B cell (primary cell): ENCODE measurements around the gene ITGA7. TPM values are rescaled to one million over a fixed set of nuclear protein-coding genes. Genes with fewer than 3 reads are reported as not detected.
A peak's percentile ranks its signal among the peaks of the same experiment; 100 is the strongest.

Source experiments
- ATAC-seq: fragments of 200-7000 bp; cut with Tn5 transposase; one replicate; pipeline ENCODE4 v1.10.0; 2021; ENCODE audit warnings: low read depth, mild to moderate bottlenecking, moderate number of reproducible peaks, moderate library complexity
- CTCF ChIA-PET: fragments of 350-600 bp; sonication (Branson Sonifier 250); formaldehyde crosslinking; loops from one replicate; lab custom pipeline; 2021; ENCODE audit warnings: antibody characterized with exemption, inconsistent platforms; lab: Charles Lee
- POLR2A ChIA-PET: fragments of 350-600 bp; sonication (Branson Sonifier 250); formaldehyde crosslinking; loops from one replicate; lab custom pipeline; 2021; ENCODE audit warnings: antibody characterized with exemption; lab: Charles Lee
- DNase-seq: peaks from one replicate; pipeline ENCODE4 v3.0.0; 2013
- H2AFZ ChIP-seq: 2 replicates; pipeline ENCODE4 v1.6.1; 2012; ENCODE audit warnings: mild to moderate bottlenecking, low read depth, low read length; ENCODE audit not compliant: insufficient read depth, poor library complexity, severe bottlenecking
- H3K27ac ChIP-seq, 2 donors: 1 replicate in 1 of 2; 2 replicates in 1 of 2; pipeline ENCODE4 v1.5.1; 2012 to 2013; ENCODE audit warnings: low read length in 2 of 2, mild to moderate bottlenecking in 2 of 2, moderate library complexity in 1 of 2
- H3K27me3 ChIP-seq, 4 experiments: fragments of 200-600 bp in 1 of 4; sonication (generic) in 1 of 4; replicated peaks in 1 of 4; 1 replicate in 2 of 4; 2 replicates in 2 of 4; pipeline versions ENCODE4 v1.6.1 to v1.7.0; 2013 to 2016; ENCODE audit warnings: low read length in 3 of 4, mild to moderate bottlenecking in 2 of 4, mixed read lengths in 1 of 4, moderate library complexity in 1 of 4; ENCODE audit not compliant: insufficient read depth in 4 of 4, control insufficient read depth in 3 of 4; ENCODE audit errors: control extremely low read depth in 1 of 4
- H3K36me3 ChIP-seq, 2 experiments: replicated peaks in 1 of 2; 1 replicate in 1 of 2; 2 replicates in 1 of 2; pipeline versions ENCODE4 v1.6.1 to v1.7.1; 2013; ENCODE audit warnings: low read length in 1 of 2; ENCODE audit not compliant: insufficient read depth in 2 of 2, control insufficient read depth in 1 of 2; ENCODE audit errors: control extremely low read depth in 1 of 2, extremely low read depth in 1 of 2
- H3K4me1 ChIP-seq, 2 donors: fragments of 200-600 bp in 1 of 2; sonication (generic) in 1 of 2; 1 replicate in 1 of 2; 2 replicates in 1 of 2; pipeline versions ENCODE4 v1.5.1 to v1.6.1; 2013 to 2017; ENCODE audit warnings: low read length in 2 of 2; ENCODE audit not compliant: control insufficient read depth in 2 of 2, insufficient read depth in 2 of 2
- H3K4me2 ChIP-seq: replicated peaks from 2 replicates; pipeline ENCODE3; 2012; ENCODE audit warnings: mild to moderate bottlenecking, low read depth, low read length; ENCODE audit not compliant: poor library complexity, severe bottlenecking
- H3K4me3 ChIP-seq, 5 experiments: fragments of 200-600 bp in 1 of 5; sonication (generic) in 1 of 5; 1 replicate in 3 of 5; 2 replicates in 2 of 5; pipeline versions ENCODE4 v1.5.1 to v1.7.0; 2011 to 2016; ENCODE audit warnings: low read length in 4 of 5, mild to moderate bottlenecking in 4 of 5, low read depth in 2 of 5, control low read depth in 1 of 5, moderate library complexity in 1 of 5; ENCODE audit not compliant: insufficient read depth in 1 of 5; ENCODE audit errors: control extremely low read depth in 1 of 5, extremely low read depth in 1 of 5
- H3K79me2 ChIP-seq: fragments of 200-600 bp; sonication (generic); one replicate; pipeline ENCODE4 v1.6.0; 2016; ENCODE audit warnings: low read length; ENCODE audit not compliant: control insufficient read depth, insufficient read depth
- H3K9ac ChIP-seq: fragments of 200-600 bp; sonication (generic); 2 replicates; pipeline ENCODE4 v1.6.1; 2017; ENCODE audit warnings: mild to moderate bottlenecking, low read length, moderate library complexity
- H3K9me3 ChIP-seq, 3 donors: one replicate each; pipeline versions ENCODE4 v1.6.1 to v1.7.1; 2013; ENCODE audit warnings: low read length in 2 of 3; ENCODE audit not compliant: control insufficient read depth in 2 of 3, insufficient read depth in 1 of 3; ENCODE audit errors: control extremely low read depth in 1 of 3
- H4K20me1 ChIP-seq: 2 replicates; pipeline ENCODE4 v1.6.0; 2012; ENCODE audit warnings: mild to moderate bottlenecking, low read length; ENCODE audit not compliant: insufficient read depth, control insufficient read depth, poor library complexity, severe bottlenecking
- H3K27ac Mint-ChIP-seq: one replicate; pipeline ENCODE4 v1.8.0; 2021; ENCODE audit warnings: mixed read lengths
- H3K27me3 Mint-ChIP-seq: one replicate; pipeline ENCODE4 v1.8.0; 2021; ENCODE audit warnings: mixed read lengths
- H3K4me1 Mint-ChIP-seq: one replicate; pipeline ENCODE4 v1.8.0; 2021; ENCODE audit warnings: mixed read lengths
- H3K4me3 Mint-ChIP-seq: one replicate; pipeline ENCODE4 v1.8.0; 2021; ENCODE audit warnings: mixed read lengths
- H3K9me3 Mint-ChIP-seq: one replicate; pipeline ENCODE4 v1.8.0; 2022; ENCODE audit warnings: mixed read lengths; ENCODE audit not compliant: insufficient read depth
- EZH2 ChIP-seq: IDR thresholded peaks from 2 replicates; pipeline ENCODE4 v1.6.1; 2012; ENCODE audit warnings: borderline replicate concordance, low read depth, mild to moderate bottlenecking, moderate library complexity, low read length; ENCODE audit not compliant: insufficient read depth, poor library complexity, severe bottlenecking
- WGBS: methylation state at CpG from one replicate; pipeline ENCODE4 v1.1.5; 2013; ENCODE audit warnings: missing lambda C conversion rate; ENCODE audit not compliant: insufficient coverage; 5-methylcytosine and 5-hydroxymethylcytosine counted together
- intact Hi-C: fragments of 100-400 bp; cut with micrococcal nuclease; formaldehyde crosslinking; loops from one replicate; pipeline ENCODE4 v1.10.0; 2022
- polyA plus RNA-seq: library from polyadenylated mRNA; depleted of rRNA; stranded (reverse); fragments of >200 nt; gene quantifications from 2 replicates; pipeline ENCODE4 v1.2.3, GENCODE V29; 2012
- total RNA-seq, 2 donors: library from RNA; stranded (reverse); fragments of 120-200 nt in 1 of 2; gene quantifications; 1 replicate in 1 of 2; 2 replicates in 1 of 2; pipeline versions ENCODE4 v1.2.3 to v1.2.4, GENCODE V29; 2013 to 2022
- TF ChIP-seq, protein P1 (sequence below): fragments of 200-600 bp; IDR thresholded peaks from one replicate; pipeline ENCODE4 v1.8.0; 2022; ENCODE audit warnings: antibody characterized with exemption, mild to moderate bottlenecking

The ITGA7 gene
- total and polyA plus RNA-seq, 2 donors (not counting 1 experiment from before 2014, with no cell fraction given), result 2.4 to 3.3 TPM

DNA sequence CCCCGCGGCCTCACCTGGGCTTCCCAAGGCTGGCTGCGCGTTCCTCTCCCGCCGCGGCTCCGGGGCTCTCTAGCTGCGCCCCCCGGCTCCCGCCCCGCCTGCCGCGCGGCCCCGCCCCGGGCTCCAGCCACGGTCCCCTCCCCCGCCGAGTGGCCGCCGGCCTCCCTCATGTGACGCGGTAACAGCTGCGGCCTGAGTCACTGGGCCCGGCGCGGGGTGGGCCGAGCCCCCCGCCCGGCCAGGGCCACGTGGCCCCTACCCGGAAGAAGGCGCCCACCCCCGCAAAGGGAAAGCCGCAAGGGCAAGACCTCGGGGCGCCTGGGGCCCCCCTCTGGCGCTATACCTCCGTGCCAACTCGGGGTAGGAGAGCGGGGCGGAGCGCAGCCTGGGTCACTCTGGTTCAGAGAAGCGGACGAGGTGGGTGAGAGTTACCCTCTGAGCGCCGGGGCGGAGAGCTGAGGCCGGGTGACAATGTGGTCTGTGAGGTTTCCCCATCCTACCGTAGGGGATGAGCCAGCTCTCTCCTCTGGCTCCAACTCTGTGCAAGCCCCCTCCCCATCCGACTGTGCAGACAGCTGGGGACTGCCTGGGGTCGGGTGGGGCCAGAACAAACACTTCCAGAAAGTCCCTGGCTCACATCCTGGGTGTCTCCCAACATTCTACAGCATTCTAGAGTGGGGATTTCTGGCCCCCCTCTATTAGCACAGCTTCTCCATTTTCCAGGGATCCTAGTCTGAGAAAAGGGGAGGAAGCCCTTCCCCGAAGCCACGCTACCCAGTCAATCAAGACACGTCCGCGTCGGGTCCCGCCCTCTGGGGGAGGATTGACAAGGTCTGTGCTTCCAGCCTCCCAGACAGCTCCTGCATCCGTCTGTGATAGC is 21.5 kb upstream of the ITGA7 start, which contains the start of gene CD63:
TSS of gene CD63 (minus strand) at position 71 of the 880 bp plus-strand sequence. CDS start 668 bp downstream, outside the sequence.
- H3K4me1 ChIP-seq, result peaks cover 21 to 36% of the 10 kb centered on the region in 2 donors
- under 1% methylated on average over 55 of the region's 61 CpGs for WGBS
- no peaks in the 10 kb centered on the region for H4K20me1 ChIP-seq
- peak within 1 kb of the TSS; percentile 87 for H2AFZ ChIP-seq
- TF ChIP-seq, protein P1, sequence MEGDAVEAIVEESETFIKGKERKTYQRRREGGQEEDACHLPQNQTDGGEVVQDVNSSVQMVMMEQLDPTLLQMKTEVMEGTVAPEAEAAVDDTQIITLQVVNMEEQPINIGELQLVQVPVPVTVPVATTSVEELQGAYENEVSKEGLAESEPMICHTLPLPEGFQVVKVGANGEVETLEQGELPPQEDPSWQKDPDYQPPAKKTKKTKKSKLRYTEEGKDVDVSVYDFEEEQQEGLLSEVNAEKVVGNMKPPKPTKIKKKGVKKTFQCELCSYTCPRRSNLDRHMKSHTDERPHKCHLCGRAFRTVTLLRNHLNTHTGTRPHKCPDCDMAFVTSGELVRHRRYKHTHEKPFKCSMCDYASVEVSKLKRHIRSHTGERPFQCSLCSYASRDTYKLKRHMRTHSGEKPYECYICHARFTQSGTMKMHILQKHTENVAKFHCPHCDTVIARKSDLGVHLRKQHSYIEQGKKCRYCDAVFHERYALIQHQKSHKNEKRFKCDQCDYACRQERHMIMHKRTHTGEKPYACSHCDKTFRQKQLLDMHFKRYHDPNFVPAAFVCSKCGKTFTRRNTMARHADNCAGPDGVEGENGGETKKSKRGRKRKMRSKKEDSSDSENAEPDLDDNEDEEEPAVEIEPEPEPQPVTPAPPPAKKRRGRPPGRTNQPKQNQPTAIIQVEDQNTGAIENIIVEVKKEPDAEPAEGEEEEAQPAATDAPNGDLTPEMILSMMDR, result no peak
- no peak for TF ChIP-seq EZH2
- intact Hi-C loops, result loop anchor here (1.0 kb wide), 2 partner anchors 9 to 13 kb away; partner anchors contain the start of gene BLOC1S1
- POLR2A ChIA-PET, result interaction anchor here (0.6 to 2.0 kb wide), 6 partner anchors 9 to 375 kb away, joined by 3 to 18 read pairs (median 4); partner anchors contain the start of genes BLOC1S1, DNAJC14 and PA2G4
- H3K4me3 ChIP-seq, result peak within 1 kb of the TSS; percentile 55 to 91 (median 77)
- H3K4me2 ChIP-seq, result peak within 1 kb of the TSS; percentile 100
- peak; percentile 67 for ATAC-seq
- H3K27ac ChIP-seq, result peak within 1 kb of the TSS; percentile 64 to 80
- peak; percentile 71 for DNase-seq
- Mint-ChIP-seq H3K9me3 (no peaks in the 10 kb centered on the region), H3K27ac (peak within 1 kb of the TSS; percentile 92), H3K4me1 (peaks cover 41% of the 10 kb centered on the region), H3K4me3 (peak within 1 kb of the TSS; percentile 88), H3K27me3 (no peaks in the 10 kb centered on the region)
- no peaks in the 10 kb centered on the region for H3K27me3 ChIP-seq
- H3K36me3 ChIP-seq, result peaks cover 0 to 11% of the 10 kb centered on the region in 2 experiments
- no peaks in the 10 kb centered on the region for H3K79me2 ChIP-seq
- H3K9me3 ChIP-seq, result no peaks in the 10 kb centered on the region
- CTCF ChIA-PET, result interaction anchor here (0.6 to 4.4 kb wide), 16 partner anchors 9 to 1331 kb away, joined by 3 to 41 read pairs (median 5); partner anchors contain the start of genes BLOC1S1, ORMDL2, RDH5 and SARNP
- H3K9ac ChIP-seq, result peak within 1 kb of the TSS; percentile 90
